ENCODE measurements around the gene CDSN. TPM values are rescaled to one million over a fixed set of nuclear protein-coding genes. Genes with fewer than 3 reads are reported as not detected.
"Not testable (repeated sequence)": the region's sequence is repeated elsewhere in the genome, so short reads cannot be mapped to it uniquely, and the experiment has no call there.

The CDSN gene
- not detected for total RNA-seq

- DNase-seq = no peak
Measured at GRCh38 chr6:31120151-31120915, at the start of gene CDSN. Gene CDSN (minus strand): TSS chr6:31120446. CDS start chr6:31120419, 27 bp downstream.

GRCh38 chr6:31169123-31169857, 49.0 kb upstream of the CDSN start:
- no peak for DNase-seq

GRCh38 chr6:31168606-31169005, 48.4 kb upstream of the CDSN start:
- no peak for DNase-seq

- DNase-seq = no peak
Measured at GRCh38 chr6:31165986-31166385, 45.7 kb upstream of the CDSN start.

GRCh38 chr6:31165064-31165832, 45.0 kb upstream of the CDSN start:
- not testable (repeated sequence) for DNase-seq

- not testable (repeated sequence) for DNase-seq
Measured at GRCh38 chr6:31164475-31165063, 44.3 kb upstream of the CDSN start.

GRCh38 chr6:31163922-31164321, 43.7 kb upstream of the CDSN start:
- DNase-seq = no peak

GRCh38 chr6:31162463-31163165, 42.4 kb upstream of the CDSN start:
- no peak for DNase-seq

GRCh38 chr6:31161216-31162126, 41.2 kb upstream of the CDSN start:
- no peak for DNase-seq

GRCh38 chr6:31158863-31159855, 38.9 kb upstream of the CDSN start:
- DNase-seq = no peak

- peak; percentile 97 for DNase-seq
Measured at GRCh38 chr6:31158140-31158862, 38.1 kb upstream of the CDSN start, which contains the start of gene TCF19. Gene TCF19 (plus strand): TSS chr6:31158589. CDS start chr6:31159470, 881 bp downstream.

GRCh38 chr6:31157513-31158139, 37.4 kb upstream of the CDSN start, which contains the start of gene CCHCR1:
Gene CCHCR1 (minus strand): TSS chr6:31157802. CDS start chr6:31157600, 202 bp downstream.
- no peak for DNase-seq

- no peak for DNase-seq
Measured at GRCh38 chr6:31156641-31157040, 36.4 kb upstream of the CDSN start.

- DNase-seq = no peak
Measured at GRCh38 chr6:31154436-31154835, 34.2 kb upstream of the CDSN start.

GRCh38 chr6:31152781-31153180, 32.5 kb upstream of the CDSN start:
- no peak for DNase-seq

- no peak for DNase-seq
Measured at GRCh38 chr6:31149827-31150447, 29.7 kb upstream of the CDSN start.

GRCh38 chr6:31145386-31145785, 25.1 kb upstream of the CDSN start:
- no peak for DNase-seq

GRCh38 chr6:31144970-31145340, 24.7 kb upstream of the CDSN start:
- no peak for DNase-seq

All from occipital lobe (tissue), 2 donors.